ENCODE data around the gene UNK. TPM values are rescaled to one million over a fixed set of nuclear protein-coding genes. Genes with fewer than 3 reads are reported as not detected.

Gene UNK
- total and polyA plus RNA-seq, 2 of the 13 experiments (the other 11 are each of a cell fraction or from before 2014, with no cell fraction given) = 31.6 to 33.0 TPM

DNA sequence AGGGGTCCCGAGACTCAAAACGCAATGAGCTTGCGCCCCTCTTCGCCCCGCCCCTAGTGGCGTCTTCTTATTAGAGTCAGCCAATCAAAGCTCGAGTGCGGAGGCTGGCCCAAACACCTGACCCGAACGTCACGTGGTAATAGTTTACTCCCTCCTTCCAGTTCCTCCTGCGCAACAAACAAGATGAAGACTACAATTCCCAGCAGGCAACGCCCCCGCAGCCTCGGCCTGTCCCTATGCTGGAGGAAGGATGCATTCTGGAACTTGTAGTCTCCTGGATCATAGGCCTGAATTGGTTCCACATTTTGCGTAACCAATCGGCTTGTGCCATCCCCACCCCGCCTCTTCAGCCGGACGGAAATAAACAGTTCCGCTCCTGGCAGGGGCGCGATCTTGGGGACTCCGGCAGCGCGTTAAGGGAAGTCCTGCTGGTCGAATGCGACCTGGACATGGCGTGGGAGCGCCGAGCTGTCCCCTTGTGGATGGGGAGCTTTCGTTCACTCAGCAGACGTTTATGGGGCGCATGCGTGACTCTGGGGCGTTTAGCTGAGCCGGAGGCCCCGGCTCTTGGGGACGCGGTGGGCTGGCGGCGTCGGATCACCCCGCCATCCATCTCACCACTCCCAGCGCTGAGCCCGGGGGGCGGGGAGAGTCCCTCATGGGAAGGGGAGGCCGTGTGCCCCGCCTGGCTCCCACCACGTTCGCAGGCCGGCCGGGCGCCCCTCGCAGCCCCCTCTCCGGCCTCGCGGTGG, 70.9 kb downstream of the UNK start, which contains the start of gene WBP2 (continued):
- TF ChIP-seq, protein P1, sequence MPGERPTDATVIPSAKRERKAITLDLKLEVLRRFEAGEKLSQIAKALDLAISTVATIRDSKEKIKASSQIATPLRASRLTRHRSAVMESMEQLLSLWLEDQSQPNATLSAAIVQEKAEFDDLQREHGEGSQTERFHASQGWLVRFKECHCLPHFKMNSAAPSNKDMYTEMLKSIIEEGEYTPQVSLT (CRISPR knock-in tag; IDR thresholded peaks at IDR 0.05; ENCODE audit: borderline replicate concordance, low read depth) = no peak
- peak; percentile 98 for TF ChIP-seq CREM (IDR thresholded peaks at IDR 0.05)
- TF ChIP-seq CREM (CRISPR knock-in tag; IDR thresholded peaks at IDR 0.05) = no peak
- TF ChIP-seq, protein P2, sequence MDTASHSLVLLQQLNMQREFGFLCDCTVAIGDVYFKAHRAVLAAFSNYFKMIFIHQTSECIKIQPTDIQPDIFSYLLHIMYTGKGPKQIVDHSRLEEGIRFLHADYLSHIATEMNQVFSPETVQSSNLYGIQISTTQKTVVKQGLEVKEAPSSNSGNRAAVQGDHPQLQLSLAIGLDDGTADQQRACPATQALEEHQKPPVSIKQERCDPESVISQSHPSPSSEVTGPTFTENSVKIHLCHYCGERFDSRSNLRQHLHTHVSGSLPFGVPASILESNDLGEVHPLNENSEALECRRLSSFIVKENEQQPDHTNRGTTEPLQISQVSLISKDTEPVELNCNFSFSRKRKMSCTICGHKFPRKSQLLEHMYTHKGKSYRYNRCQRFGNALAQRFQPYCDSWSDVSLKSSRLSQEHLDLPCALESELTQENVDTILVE (CRISPR knock-in tag; IDR thresholded peaks at IDR 0.05) = peak; percentile 91
- TF ChIP-seq, protein P3, sequence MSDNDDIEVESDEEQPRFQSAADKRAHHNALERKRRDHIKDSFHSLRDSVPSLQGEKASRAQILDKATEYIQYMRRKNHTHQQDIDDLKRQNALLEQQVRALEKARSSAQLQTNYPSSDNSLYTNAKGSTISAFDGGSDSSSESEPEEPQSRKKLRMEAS (IDR thresholded peaks at IDR 0.05) = peak; percentile 85
- TF ChIP-seq, protein P4, sequence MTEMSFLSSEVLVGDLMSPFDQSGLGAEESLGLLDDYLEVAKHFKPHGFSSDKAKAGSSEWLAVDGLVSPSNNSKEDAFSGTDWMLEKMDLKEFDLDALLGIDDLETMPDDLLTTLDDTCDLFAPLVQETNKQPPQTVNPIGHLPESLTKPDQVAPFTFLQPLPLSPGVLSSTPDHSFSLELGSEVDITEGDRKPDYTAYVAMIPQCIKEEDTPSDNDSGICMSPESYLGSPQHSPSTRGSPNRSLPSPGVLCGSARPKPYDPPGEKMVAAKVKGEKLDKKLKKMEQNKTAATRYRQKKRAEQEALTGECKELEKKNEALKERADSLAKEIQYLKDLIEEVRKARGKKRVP (CRISPR knock-in tag; IDR thresholded peaks at IDR 0.05) = peak in 1 of 2 experiments; percentile 70; a peak in 2 of 4 replicates
- peak; percentile 73 for TF ChIP-seq SP4 (CRISPR knock-in tag; IDR thresholded peaks at IDR 0.05)
- no peak for TF ChIP-seq ZNF10 (CRISPR knock-in tag; IDR thresholded peaks at IDR 0.05; ENCODE audit: borderline replicate concordance, low read depth)
- peak; percentile 81; the same call in 1 of the 2 replicates for TF ChIP-seq SALL2 (CRISPR knock-in tag; IDR thresholded peaks at IDR 0.05)
- TF ChIP-seq ZNF296 (CRISPR knock-in tag; conservative IDR thresholded peaks at IDR 0.05) = peak; percentile 91; the same call in 1 of the 2 replicates
- TF ChIP-seq, protein P5, sequence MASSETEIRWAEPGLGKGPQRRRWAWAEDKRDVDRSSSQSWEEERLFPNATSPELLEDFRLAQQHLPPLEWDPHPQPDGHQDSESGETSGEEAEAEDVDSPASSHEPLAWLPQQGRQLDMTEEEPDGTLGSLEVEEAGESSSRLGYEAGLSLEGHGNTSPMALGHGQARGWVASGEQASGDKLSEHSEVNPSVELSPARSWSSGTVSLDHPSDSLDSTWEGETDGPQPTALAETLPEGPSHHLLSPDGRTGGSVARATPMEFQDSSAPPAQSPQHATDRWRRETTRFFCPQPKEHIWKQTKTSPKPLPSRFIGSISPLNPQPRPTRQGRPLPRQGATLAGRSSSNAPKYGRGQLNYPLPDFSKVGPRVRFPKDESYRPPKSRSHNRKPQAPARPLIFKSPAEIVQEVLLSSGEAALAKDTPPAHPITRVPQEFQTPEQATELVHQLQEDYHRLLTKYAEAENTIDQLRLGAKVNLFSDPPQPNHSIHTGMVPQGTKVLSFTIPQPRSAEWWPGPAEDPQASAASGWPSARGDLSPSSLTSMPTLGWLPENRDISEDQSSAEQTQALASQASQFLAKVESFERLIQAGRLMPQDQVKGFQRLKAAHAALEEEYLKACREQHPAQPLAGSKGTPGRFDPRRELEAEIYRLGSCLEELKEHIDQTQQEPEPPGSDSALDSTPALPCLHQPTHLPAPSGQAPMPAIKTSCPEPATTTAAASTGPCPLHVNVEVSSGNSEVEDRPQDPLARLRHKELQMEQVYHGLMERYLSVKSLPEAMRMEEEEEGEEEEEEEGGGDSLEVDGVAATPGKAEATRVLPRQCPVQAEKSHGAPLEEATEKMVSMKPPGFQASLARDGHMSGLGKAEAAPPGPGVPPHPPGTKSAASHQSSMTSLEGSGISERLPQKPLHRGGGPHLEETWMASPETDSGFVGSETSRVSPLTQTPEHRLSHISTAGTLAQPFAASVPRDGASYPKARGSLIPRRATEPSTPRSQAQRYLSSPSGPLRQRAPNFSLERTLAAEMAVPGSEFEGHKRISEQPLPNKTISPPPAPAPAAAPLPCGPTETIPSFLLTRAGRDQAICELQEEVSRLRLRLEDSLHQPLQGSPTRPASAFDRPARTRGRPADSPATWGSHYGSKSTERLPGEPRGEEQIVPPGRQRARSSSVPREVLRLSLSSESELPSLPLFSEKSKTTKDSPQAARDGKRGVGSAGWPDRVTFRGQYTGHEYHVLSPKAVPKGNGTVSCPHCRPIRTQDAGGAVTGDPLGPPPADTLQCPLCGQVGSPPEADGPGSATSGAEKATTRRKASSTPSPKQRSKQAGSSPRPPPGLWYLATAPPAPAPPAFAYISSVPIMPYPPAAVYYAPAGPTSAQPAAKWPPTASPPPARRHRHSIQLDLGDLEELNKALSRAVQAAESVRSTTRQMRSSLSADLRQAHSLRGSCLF (CRISPR knock-in tag; IDR thresholded peaks at IDR 0.05; ENCODE audit: borderline replicate concordance) = no peak
- TF ChIP-seq PHF5A (CRISPR knock-in tag; IDR thresholded peaks at IDR 0.05; ENCODE audit: low read depth, unreplicated experiment) = peak; percentile 44
- 0 out of 2 replicates have a peak, but pooled peaks have one; percentile 77 for TF ChIP-seq TOPORS (CRISPR knock-in tag; IDR thresholded peaks at IDR 0.05)
- TF ChIP-seq ATM (IDR thresholded peaks at IDR 0.05; ENCODE audit: borderline replicate concordance) = no peak
- no peak for TF ChIP-seq ZNF781 (CRISPR knock-in tag; IDR thresholded peaks at IDR 0.05; ENCODE audit: borderline replicate concordance, not compliant biosample characterization)
- TF ChIP-seq, protein P6, sequence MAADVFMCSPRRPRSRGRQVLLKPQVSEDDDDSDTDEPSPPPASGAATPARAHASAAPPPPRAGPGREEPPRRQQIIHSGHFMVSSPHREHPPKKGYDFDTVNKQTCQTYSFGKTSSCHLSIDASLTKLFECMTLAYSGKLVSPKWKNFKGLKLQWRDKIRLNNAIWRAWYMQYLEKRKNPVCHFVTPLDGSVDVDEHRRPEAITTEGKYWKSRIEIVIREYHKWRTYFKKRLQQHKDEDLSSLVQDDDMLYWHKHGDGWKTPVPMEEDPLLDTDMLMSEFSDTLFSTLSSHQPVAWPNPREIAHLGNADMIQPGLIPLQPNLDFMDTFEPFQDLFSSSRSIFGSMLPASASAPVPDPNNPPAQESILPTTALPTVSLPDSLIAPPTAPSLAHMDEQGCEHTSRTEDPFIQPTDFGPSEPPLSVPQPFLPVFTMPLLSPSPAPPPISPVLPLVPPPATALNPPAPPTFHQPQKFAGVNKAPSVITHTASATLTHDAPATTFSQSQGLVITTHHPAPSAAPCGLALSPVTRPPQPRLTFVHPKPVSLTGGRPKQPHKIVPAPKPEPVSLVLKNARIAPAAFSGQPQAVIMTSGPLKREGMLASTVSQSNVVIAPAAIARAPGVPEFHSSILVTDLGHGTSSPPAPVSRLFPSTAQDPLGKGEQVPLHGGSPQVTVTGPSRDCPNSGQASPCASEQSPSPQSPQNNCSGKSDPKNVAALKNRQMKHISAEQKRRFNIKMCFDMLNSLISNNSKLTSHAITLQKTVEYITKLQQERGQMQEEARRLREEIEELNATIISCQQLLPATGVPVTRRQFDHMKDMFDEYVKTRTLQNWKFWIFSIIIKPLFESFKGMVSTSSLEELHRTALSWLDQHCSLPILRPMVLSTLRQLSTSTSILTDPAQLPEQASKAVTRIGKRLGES (CRISPR knock-in tag; IDR thresholded peaks at IDR 0.05; ENCODE audit: borderline replicate concordance) = no peak
- TF ChIP-seq MED1 (CRISPR knock-in tag; IDR thresholded peaks at IDR 0.05) = peak; percentile 69; the same call in 1 of the 2 replicates
- peak; percentile 60; the same call in 1 of the 2 replicates for TF ChIP-seq SIX4 (CRISPR knock-in tag; IDR thresholded peaks at IDR 0.05)

Measured in HepG2 (cell line).